WTC11 (cell line): ENCODE results near the gene TLE4.

Experiments
- AFF4 ChIP-seq: sonication (generic); formaldehyde crosslinking; IDR thresholded peaks from 2 replicates; pipeline ENCODE4 v1.8.1; 2023; ENCODE audit warnings: mild to moderate bottlenecking, missing genetic modification reagents, borderline replicate concordance
- ATF2 ChIP-seq: sonication (generic); formaldehyde crosslinking; IDR thresholded peaks from 2 replicates; pipeline ENCODE4 v1.8.1; 2022; ENCODE audit warnings: low read depth, missing genetic modification reagents, borderline replicate concordance
- ATF6 ChIP-seq: sonication (generic); formaldehyde crosslinking; IDR thresholded peaks from 2 replicates; pipeline ENCODE4 v1.8.1; 2023; ENCODE audit warnings: mild to moderate bottlenecking, missing genetic modification reagents
- CTCF ChIP-seq: fragments of 200-600 bp; IDR thresholded peaks from 2 replicates; pipeline ENCODE4 v1.8.0; 2022; ENCODE audit warnings: antibody characterized with exemption
- ELF4 ChIP-seq: sonication (generic); formaldehyde crosslinking; IDR thresholded peaks from 2 replicates; pipeline ENCODE4 v1.8.1; 2022; ENCODE audit warnings: low read depth, mild to moderate bottlenecking, moderate library complexity, missing genetic modification reagents
- HMGA2 ChIP-seq: fragments of 250-450 bp; sonication (Bioruptor Pico); IDR thresholded peaks from 2 replicates; pipeline ENCODE4 v1.4.0; 2021; ENCODE audit warnings: mild to moderate bottlenecking, moderate library complexity
- NFE2L1 ChIP-seq: sonication (generic); formaldehyde crosslinking; IDR thresholded peaks from 2 replicates; pipeline ENCODE4 v1.8.1; 2023; ENCODE audit warnings: missing genetic modification reagents
- NR3C1 ChIP-seq: sonication (generic); formaldehyde crosslinking; conservative IDR thresholded peaks from 2 replicates; pipeline ENCODE4 v1.8.1; 2023; ENCODE audit warnings: low read depth, mild to moderate bottlenecking, missing genetic modification reagents
- USF1 ChIP-seq: sonication (generic); formaldehyde crosslinking; IDR thresholded peaks from 2 replicates; pipeline ENCODE4 v1.8.0; 2022; ENCODE audit warnings: mild to moderate bottlenecking, missing genetic modification reagents
- ZBTB43 ChIP-seq: sonication (generic); formaldehyde crosslinking; IDR thresholded peaks from 2 replicates; pipeline ENCODE4 v1.8.1; 2023; ENCODE audit warnings: mild to moderate bottlenecking, missing genetic modification reagents
- TF ChIP-seq, protein P1 (sequence below): sonication (generic); formaldehyde crosslinking; IDR thresholded peaks from 2 replicates; pipeline ENCODE4 v1.8.1; 2022; ENCODE audit warnings: mild to moderate bottlenecking, missing genetic modification reagents, moderate library complexity, borderline replicate concordance

DNA sequence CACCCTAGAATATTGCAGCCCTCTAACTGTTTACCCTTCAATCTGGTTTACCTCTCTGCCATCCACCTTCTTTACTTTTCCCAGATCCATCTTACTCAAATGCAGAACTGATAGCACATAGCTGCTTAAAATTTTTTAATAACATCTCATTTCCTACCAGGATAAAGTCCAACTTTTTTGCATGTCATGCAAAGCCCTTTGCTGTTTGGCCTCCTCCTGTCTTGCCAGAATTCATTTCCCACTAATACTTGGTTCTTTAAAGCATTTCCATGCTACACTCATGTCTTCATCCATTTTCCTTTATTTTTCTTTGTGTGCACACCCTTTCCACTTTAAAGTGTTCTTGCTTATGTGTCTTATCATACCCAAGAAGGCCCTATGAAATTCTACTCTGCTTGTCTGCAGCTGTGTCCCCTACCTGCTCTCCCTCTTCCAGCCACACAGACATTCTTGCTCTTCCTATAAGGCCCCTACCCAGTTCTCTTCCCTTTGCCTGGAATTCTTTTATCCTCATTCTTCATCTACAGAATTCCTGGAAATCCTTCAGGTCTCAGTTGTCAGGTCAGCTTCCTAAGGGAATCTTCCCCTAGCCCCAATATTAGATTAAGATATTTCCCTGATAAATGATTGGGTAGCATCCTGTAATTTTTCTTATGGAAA lies 50.3 kb downstream of the TLE4 start:
- TF ChIP-seq NFE2L1 (CRISPR knock-in tag) = no peak
- no peak for TF ChIP-seq ZBTB43 (CRISPR knock-in tag)
- TF ChIP-seq AFF4 (CRISPR knock-in tag) = no peak
- TF ChIP-seq USF1 = no peak
- TF ChIP-seq HMGA2 (CRISPR knock-in tag) = no peak
- no peak for TF ChIP-seq CTCF
- TF ChIP-seq, protein P1, sequence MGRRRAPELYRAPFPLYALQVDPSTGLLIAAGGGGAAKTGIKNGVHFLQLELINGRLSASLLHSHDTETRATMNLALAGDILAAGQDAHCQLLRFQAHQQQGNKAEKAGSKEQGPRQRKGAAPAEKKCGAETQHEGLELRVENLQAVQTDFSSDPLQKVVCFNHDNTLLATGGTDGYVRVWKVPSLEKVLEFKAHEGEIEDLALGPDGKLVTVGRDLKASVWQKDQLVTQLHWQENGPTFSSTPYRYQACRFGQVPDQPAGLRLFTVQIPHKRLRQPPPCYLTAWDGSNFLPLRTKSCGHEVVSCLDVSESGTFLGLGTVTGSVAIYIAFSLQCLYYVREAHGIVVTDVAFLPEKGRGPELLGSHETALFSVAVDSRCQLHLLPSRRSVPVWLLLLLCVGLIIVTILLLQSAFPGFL (CRISPR knock-in tag) = no peak
- TF ChIP-seq ATF6 (CRISPR knock-in tag) = no peak
- TF ChIP-seq NR3C1 (CRISPR knock-in tag) = no peak
- TF ChIP-seq ATF2 (CRISPR knock-in tag) = no peak
- no peak for TF ChIP-seq ELF4
